ENCODE results near the gene STK32B.
"Not testable (repeated sequence)": the region's sequence is repeated elsewhere in the genome, so short reads cannot be mapped to it uniquely, and the experiment has no call there.

Gene STK32B

GRCh38 chr4:5165420-5166369 lies 114.4 kb downstream of the STK32B start:
- no peak overlapping the region for H3K4me3 Mint-ChIP-seq
- no peak for DNase-seq
- no peak overlapping the region for H3K27ac Mint-ChIP-seq
- H3K4me1 Mint-ChIP-seq, result peaks cover 15% of the 10 kb centered on the region
- H3K9me3 Mint-ChIP-seq, result peaks cover 12% of the 10 kb centered on the region
- no peaks in the 10 kb centered on the region for H3K36me3 Mint-ChIP-seq (ENCODE audit: low read depth)
- H3K27me3 Mint-ChIP-seq (ENCODE audit: low read depth, poor library complexity), result peaks cover 11% of the 10 kb centered on the region
- no peak for TF ChIP-seq CTCF (IDR thresholded peaks at IDR 0.05)

GRCh38 chr4:5166377-5166776 lies 115.1 kb downstream of the STK32B start:
- Mint-ChIP-seq H3K9me3 (peaks cover 13% of the 10 kb centered on the region), H3K27me3 (ENCODE audit: low read depth, poor library complexity) (peaks cover 10% of the 10 kb centered on the region), H3K4me1 (peaks cover 15% of the 10 kb centered on the region), H3K4me3 (no peak overlapping the region), H3K36me3 (ENCODE audit: low read depth) (no peaks in the 10 kb centered on the region), H3K27ac (peak overlapping the region; percentile 52)
- no peak for DNase-seq
- TF ChIP-seq CTCF (IDR thresholded peaks at IDR 0.05), result no peak

- peaks cover 15% of the 10 kb centered on the region for H3K4me1 Mint-ChIP-seq
- H3K4me3 Mint-ChIP-seq, result no peak overlapping the region
- DNase-seq, result no peak
- no peak overlapping the region for H3K27ac Mint-ChIP-seq
- no peak for TF ChIP-seq CTCF (IDR thresholded peaks at IDR 0.05)
- H3K9me3 Mint-ChIP-seq, result peaks cover 22% of the 10 kb centered on the region
- peaks cover 10% of the 10 kb centered on the region for H3K27me3 Mint-ChIP-seq (ENCODE audit: low read depth, poor library complexity)
- no peaks in the 10 kb centered on the region for H3K36me3 Mint-ChIP-seq (ENCODE audit: low read depth)
Observed at GRCh38 chr4:5168891-5169290, 117.6 kb downstream of the STK32B start.

GRCh38 chr4:5175836-5176235 lies 124.6 kb downstream of the STK32B start:
- not testable (repeated sequence) for DNase-seq; H3K36me3 Mint-ChIP-seq (ENCODE audit: low read depth)
- H3K9me3 Mint-ChIP-seq, result peaks cover 47% of the 10 kb centered on the region

GRCh38 chr4:5184606-5185005 lies 133.3 kb downstream of the STK32B start:
- H3K4me3 Mint-ChIP-seq, result no peak overlapping the region
- peaks cover 6% of the 10 kb centered on the region for H3K27me3 Mint-ChIP-seq (ENCODE audit: low read depth, poor library complexity)
- no peak for TF ChIP-seq CTCF (IDR thresholded peaks at IDR 0.05)
- H3K27ac Mint-ChIP-seq, result no peak overlapping the region
- DNase-seq, result no peak
- no peaks in the 10 kb centered on the region for H3K9me3 Mint-ChIP-seq
- H3K4me1 Mint-ChIP-seq, result no peaks in the 10 kb centered on the region
- no peaks in the 10 kb centered on the region for H3K36me3 Mint-ChIP-seq (ENCODE audit: low read depth)

More at GRCh38 chr4:5175836-5176235, 124.6 kb downstream of the STK32B start:
- not testable (repeated sequence) for H3K4me1 Mint-ChIP-seq; H3K27me3 Mint-ChIP-seq (ENCODE audit: low read depth, poor library complexity); H3K27ac Mint-ChIP-seq; H3K4me3 Mint-ChIP-seq

GRCh38 chr4:5185551-5185950 lies 134.3 kb downstream of the STK32B start:
- DNase-seq, result no peak
- no peak for TF ChIP-seq CTCF (IDR thresholded peaks at IDR 0.05)
- Mint-ChIP-seq H3K27me3 (ENCODE audit: low read depth, poor library complexity) (peaks cover 11% of the 10 kb centered on the region), H3K4me1 (no peaks in the 10 kb centered on the region), H3K4me3 (no peak overlapping the region), H3K36me3 (ENCODE audit: low read depth) (no peaks in the 10 kb centered on the region), H3K27ac (no peak overlapping the region), H3K9me3 (no peaks in the 10 kb centered on the region)

All from nephron progenitor cell (in vitro differentiated cells).